Large intestine (tissue), 3 donors: ENCODE data around the gene UBE2K. TPM values are rescaled to one million over a fixed set of nuclear protein-coding genes. Genes with fewer than 3 reads are reported as not detected.
"Not testable (repeated sequence)": the region's sequence is repeated elsewhere in the genome, so short reads cannot be mapped to it uniquely, and the experiment has no call there.

Source experiments
- DNase-seq, 2 donors: peaks; one replicate each; pipeline versions ENCODE4 v3.0.0 to v3.0.0-alpha.2; 2013
- H3K27ac ChIP-seq: one replicate; pipeline ENCODE4 v1.5.1; 2013; ENCODE audit warnings: low read length
- H3K27me3 ChIP-seq: 2 replicates; pipeline ENCODE4 v1.6.1; 2013; ENCODE audit warnings: low read length; ENCODE audit not compliant: control insufficient read depth, insufficient read depth
- H3K36me3 ChIP-seq: 2 replicates; pipeline ENCODE4 v1.6.1; 2013; ENCODE audit warnings: low read length; ENCODE audit not compliant: control insufficient read depth, insufficient read depth
- H3K4me1 ChIP-seq: one replicate; pipeline ENCODE4 v1.6.1; 2013; ENCODE audit warnings: low read length; ENCODE audit not compliant: control insufficient read depth, insufficient read depth
- H3K4me3 ChIP-seq: one replicate; pipeline ENCODE4 v1.5.1; 2013; ENCODE audit warnings: low read length
- H3K9me3 ChIP-seq: one replicate; pipeline ENCODE4 v1.6.1; 2013; ENCODE audit warnings: mild to moderate bottlenecking, low read depth, low read length, moderate library complexity; ENCODE audit not compliant: control insufficient read depth
- WGBS: methylation state at CpG from one replicate; pipeline ENCODE4 v1.1.5; 2013; ENCODE audit warnings: low lambda C conversion rate; ENCODE audit not compliant: insufficient coverage; 5-methylcytosine and 5-hydroxymethylcytosine counted together
- polyA plus RNA-seq: library from polyadenylated mRNA; unstranded; fragments of 120-200 nt; gene quantifications from one replicate; pipeline ENCODE4 v1.2.1, GENCODE V29; 2013

The UBE2K gene
- polyA plus RNA-seq, 1 donor: 55.5 TPM

DNA sequence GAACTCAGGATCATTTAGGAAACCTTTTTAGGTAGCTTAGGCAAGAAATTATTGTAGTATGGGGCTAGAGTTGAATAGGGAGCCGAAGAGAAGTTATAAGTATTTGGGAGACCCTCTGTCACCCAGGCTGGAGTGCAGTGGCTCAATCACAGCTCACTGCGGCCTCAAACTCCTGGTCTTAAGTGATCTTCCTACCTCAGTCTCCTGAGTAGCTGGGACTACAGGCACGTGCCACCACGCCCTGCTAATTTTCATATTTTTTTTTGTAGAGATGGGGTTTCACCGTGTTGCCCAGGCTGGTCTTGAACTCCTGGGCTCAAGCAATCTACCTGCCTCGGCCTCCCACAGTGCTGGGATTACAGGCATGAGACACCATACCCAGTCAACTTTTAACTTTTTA lies 23.3 kb downstream of the UBE2K start:
- not testable (repeated sequence) for H3K9me3 ChIP-seq, DNase-seq, H3K4me3 ChIP-seq, H3K36me3 ChIP-seq, H3K4me1 ChIP-seq, H3K27me3 ChIP-seq, H3K27ac ChIP-seq
- no CpG with 5 or more reads among the region's 6 CpGs for WGBS

DNA sequence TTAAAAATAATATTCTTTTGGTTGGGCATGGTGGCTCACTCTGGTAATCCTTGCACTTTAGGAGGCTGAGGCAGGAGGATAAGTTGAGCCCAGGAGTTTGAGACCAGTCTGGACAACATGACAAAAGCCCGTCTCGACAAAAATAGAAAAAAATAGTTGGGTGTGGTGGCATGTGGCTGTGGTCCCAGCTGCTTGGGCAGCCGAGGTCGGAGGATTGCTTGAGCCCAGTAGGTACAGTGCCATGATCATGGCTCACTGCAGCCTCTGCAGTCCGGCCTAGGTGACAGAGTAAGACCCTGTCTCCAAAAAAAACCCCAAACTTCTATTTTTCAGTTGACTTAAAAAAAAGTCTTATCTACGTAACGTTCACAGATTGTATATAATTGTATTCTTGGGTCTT lies 23.9 kb downstream of the UBE2K start:
- Histone ChIP-seq H3K27me3 (no peaks in the 10 kb centered on the region), H3K4me3 (no peak overlapping the region), H3K9me3 (peaks cover 3% of the 10 kb centered on the region), H3K36me3 (peaks cover 8% of the 10 kb centered on the region), H3K27ac (no peak overlapping the region), H3K4me1 (no peaks in the 10 kb centered on the region)
- no peak for DNase-seq
- WGBS: 56% methylated on average over 2 of the region's 7 CpGs

DNA sequence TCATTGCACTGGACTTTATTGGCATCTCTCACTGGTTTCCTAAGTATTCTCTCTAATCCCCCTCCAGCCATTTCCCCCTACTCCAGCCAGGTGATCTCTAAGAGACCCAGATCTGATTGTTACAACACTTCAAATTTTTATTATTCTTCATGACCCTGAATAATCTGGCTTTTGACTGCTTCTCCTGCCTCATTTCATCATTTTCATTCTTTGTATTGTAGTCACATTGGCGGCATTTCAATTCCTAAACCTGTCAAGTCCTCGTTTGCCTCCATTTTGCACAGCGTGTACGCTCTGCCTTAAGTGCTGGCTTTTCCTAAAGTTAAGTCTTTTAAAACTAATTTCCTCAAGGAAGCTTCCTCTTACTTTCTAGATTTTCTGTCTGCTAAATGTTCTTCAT lies 31.6 kb downstream of the UBE2K start:
- H3K27ac ChIP-seq: no peak overlapping the region
- 100% methylated on average over 4 of the region's 4 CpGs for WGBS
- no peak for DNase-seq
- no peaks in the 10 kb centered on the region for H3K27me3 ChIP-seq
- no peaks in the 10 kb centered on the region for H3K4me1 ChIP-seq
- no peaks in the 10 kb centered on the region for H3K9me3 ChIP-seq
- peaks cover 4% of the 10 kb centered on the region for H3K36me3 ChIP-seq
- H3K4me3 ChIP-seq: no peak overlapping the region

DNA sequence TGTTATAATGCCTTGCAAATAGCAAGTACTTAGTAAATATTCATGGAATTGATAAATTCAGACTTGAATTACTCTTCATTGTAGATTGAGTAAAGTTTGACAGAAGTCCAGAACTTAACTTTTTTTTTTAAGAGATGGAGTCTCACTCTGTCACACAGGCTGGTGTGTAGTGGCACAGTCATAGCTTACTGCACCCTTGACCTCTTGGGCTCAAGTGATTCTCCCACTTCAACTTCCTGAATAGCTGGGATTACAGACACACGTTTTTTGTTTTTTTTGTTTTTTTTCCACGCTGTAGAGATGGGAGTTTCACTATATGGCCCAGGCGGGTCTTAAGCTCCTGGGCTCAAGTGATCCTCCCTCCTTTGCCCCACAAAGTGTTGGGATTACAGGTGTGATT lies 32.1 kb downstream of the UBE2K start:
- H3K9me3 ChIP-seq: no peaks in the 10 kb centered on the region
- peaks cover 4% of the 10 kb centered on the region for H3K36me3 ChIP-seq
- WGBS: no CpG with 5 or more reads among the region's 3 CpGs
- H3K4me3 ChIP-seq: no peak overlapping the region
- no peak overlapping the region for H3K27ac ChIP-seq
- no peak for DNase-seq
- no peaks in the 10 kb centered on the region for H3K4me1 ChIP-seq
- H3K27me3 ChIP-seq: no peaks in the 10 kb centered on the region

DNA sequence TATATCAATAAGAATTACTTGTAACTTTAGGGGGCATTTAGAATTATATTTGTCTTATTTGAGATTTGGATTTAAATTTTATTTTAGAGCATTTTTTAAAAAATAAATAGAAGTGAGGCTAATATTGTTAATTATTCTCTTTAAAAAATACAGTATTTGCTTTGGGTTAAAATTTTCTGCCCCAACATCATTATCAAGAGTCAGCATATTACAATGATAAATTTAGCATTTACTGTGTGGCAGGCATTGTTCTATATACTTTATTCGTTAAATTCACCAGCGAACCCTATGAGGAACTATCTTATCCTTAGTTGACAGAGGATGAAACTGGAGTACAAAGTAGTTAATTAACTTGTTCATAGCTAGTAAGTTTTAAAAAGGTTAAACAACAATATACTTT lies 34.0 kb downstream of the UBE2K start:
- Histone ChIP-seq H3K36me3 (peaks cover 4% of the 10 kb centered on the region), H3K27me3 (no peaks in the 10 kb centered on the region), H3K4me1 (no peaks in the 10 kb centered on the region), H3K9me3 (no peaks in the 10 kb centered on the region), H3K4me3 (no peak overlapping the region), H3K27ac (no peak overlapping the region)
- no CpG with 5 or more reads among the region's 2 CpGs for WGBS
- DNase-seq: no peak

DNA sequence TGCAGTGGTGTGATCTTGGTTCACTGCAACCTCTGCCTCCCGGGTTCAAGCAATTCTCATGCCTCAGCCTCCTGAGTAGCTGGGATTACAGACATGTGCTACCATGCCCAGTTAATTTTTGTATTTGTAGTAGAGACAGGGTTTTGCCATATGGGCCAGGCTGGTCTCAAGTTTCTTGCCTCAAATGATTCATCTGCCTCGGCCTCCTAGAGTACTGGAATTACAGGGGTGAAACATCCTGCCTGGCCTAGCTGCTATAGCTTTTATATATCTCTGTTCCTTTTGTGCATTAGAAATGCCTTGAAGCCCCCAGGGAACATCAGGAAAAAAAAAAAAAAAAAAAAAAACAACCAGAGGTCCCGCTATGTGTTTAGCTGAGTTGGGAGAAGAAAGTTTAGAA lies 34.8 kb downstream of the UBE2K start:
- Histone ChIP-seq H3K4me1 (no peaks in the 10 kb centered on the region), H3K9me3 (no peaks in the 10 kb centered on the region), H3K4me3 (no peak overlapping the region), H3K27me3 (no peaks in the 10 kb centered on the region), H3K27ac (no peak overlapping the region), H3K36me3 (no peaks in the 10 kb centered on the region)
- WGBS: no CpG with 5 or more reads among the region's 3 CpGs
- no peak for DNase-seq

DNA sequence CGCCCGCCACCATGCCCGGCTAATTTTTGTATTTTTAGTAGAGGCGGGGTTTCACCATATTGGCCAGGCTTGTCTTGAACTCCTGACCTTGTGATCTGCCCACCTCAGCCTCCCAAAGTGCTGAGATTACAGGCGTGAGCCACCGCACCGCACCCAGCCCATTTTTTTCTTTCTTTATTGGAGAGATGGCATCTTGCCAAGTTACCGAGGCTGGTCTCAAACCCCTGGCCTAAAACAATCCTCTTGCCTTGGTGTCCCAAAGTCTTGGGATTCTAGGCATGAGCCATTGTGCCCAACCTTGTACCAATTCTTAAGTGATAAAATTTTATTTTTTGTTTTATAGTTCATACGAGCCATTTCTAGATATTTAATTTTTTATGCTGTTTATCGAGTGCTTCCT lies 41.7 kb downstream of the UBE2K start:
- DNase-seq, H3K9me3 ChIP-seq, H3K4me3 ChIP-seq, H3K27ac ChIP-seq, H3K27me3 ChIP-seq, H3K4me1 ChIP-seq: not testable (repeated sequence)
- 94% methylated on average over 2 of the region's 10 CpGs for WGBS
- peaks cover 20% of the 10 kb centered on the region for H3K36me3 ChIP-seq

DNA sequence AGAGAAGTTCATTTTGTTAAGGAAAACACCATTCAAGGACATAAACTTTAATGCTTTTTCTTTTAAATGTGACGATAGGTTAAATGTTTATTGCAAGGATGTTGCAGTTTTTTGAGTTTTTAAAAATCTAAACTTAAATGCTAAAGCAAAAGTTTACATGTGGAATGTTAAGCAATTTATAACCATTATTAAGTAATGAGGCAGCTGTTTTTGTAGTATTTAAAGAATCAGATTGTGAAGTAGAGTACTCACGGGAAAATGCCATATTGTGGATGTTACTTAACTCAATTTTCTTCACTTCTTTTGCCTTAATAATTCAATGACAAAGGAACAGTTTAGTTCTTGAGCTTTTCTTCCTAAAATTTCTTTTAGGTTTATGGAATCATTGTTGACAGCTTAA lies 43.5 kb downstream of the UBE2K start:
- Histone ChIP-seq H3K27ac (no peak overlapping the region), H3K27me3 (no peaks in the 10 kb centered on the region), H3K36me3 (peaks cover 23% of the 10 kb centered on the region), H3K4me3 (no peak overlapping the region), H3K9me3 (no peaks in the 10 kb centered on the region), H3K4me1 (no peaks in the 10 kb centered on the region)
- DNase-seq: no peak
- WGBS: 67% methylated on average over 1 of the region's 2 CpGs

DNA sequence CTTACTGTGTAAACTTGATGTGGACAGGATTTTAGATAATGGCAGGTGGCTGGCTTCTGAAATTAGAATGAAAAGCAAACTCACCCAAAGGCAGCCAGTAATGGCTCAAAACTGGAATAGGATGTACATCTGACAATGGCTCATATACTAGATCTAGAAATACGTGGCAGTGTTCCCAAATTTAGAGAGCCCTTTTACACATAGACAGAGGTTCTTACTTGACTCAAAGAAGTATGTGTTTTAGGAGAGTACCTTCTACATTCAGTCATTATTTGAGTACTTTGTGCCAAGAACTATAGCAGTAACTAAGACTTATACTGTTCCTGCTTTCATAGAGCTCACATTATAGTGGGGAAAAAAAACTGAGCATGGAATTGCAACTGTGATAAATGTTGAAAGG lies 48.0 kb downstream of the UBE2K start:
- Histone ChIP-seq H3K27me3 (no peaks in the 10 kb centered on the region), H3K9me3 (no peaks in the 10 kb centered on the region), H3K36me3 (peaks cover 18% of the 10 kb centered on the region), H3K4me3 (no peak overlapping the region), H3K4me1 (no peaks in the 10 kb centered on the region), H3K27ac (no peak overlapping the region)
- no peak for DNase-seq
- WGBS: no CpG with 5 or more reads among the region's 1 CpG

DNA sequence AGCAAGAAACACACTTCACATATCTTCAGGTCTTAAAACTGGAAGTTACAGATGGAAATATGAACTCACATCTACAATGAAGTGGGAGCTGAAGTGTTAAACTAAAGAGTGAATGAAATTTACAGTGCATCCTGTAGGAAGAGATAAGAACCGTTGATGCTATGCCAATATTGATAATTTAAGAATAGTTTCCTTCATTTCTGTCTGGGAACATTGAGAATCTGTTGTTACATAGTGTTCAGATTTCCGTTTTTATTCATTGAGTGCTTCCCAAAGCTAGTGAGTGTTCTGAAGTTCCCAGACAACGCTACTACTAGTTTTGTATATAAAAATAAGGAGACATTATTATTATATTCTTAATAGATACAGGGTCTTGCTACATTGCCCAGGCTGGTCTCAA lies 52.3 kb downstream of the UBE2K start:
- 100% methylated on average over 1 of the region's 3 CpGs for WGBS
- Histone ChIP-seq H3K4me3 (no peak overlapping the region), H3K4me1 (no peaks in the 10 kb centered on the region), H3K9me3 (no peaks in the 10 kb centered on the region), H3K27me3 (no peaks in the 10 kb centered on the region), H3K36me3 (peaks cover 18% of the 10 kb centered on the region), H3K27ac (no peak overlapping the region)
- no peak for DNase-seq

DNA sequence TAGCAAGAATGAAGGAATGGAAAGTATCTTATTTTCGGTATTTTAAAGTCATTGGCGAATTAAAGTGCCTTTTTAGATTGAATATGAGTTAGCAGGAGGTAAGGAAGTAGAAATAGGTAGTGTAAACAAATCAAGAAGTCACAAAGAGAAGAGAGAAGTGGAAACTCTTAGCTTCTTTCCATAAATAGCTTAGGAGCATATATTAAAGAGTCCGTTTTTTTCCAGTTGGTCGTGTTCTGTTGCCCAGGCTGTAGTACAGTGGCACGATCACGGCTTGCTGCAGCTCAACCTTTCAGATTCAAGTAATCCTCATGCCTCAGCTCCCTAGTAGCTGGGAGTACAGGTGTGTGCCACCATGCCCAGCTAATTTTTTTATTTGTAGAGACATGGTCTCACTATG lies 56.4 kb downstream of the UBE2K start:
- H3K4me3 ChIP-seq: no peak overlapping the region
- DNase-seq: no peak
- H3K9me3 ChIP-seq: no peaks in the 10 kb centered on the region
- WGBS: 100% methylated on average over 2 of the region's 6 CpGs
- H3K4me1 ChIP-seq: no peaks in the 10 kb centered on the region
- H3K27me3 ChIP-seq: no peaks in the 10 kb centered on the region
- H3K36me3 ChIP-seq: peaks cover 27% of the 10 kb centered on the region
- H3K27ac ChIP-seq: no peak overlapping the region
